A172 (cell line): ENCODE results near the gene LHX6. TPM values are rescaled to one million over a fixed set of nuclear protein-coding genes. Genes with fewer than 3 reads are reported as not detected.

Source experiments
- DNase-seq: peaks from one replicate; pipeline ENCODE4 v3.0.0-alpha.2; 2015; ENCODE audit warnings: low spot score
- total RNA-seq: library from RNA; depleted of rRNA; stranded (reverse); fragments of >200 nt; shearing (Covaris generic); gene quantifications from 2 replicates; pipeline ENCODE4 v1.2.3, GENCODE V29; 2014

The LHX6 gene
- total RNA-seq, 1 experiment from 2014 or later = 2.2 TPM

- no peak for DNase-seq
Observed at GRCh38 chr9:122192261-122192875, 36.4 kb downstream of the LHX6 start.

GRCh38 chr9:122191584-122191983 lies 37.2 kb downstream of the LHX6 start:
- no peak for DNase-seq

GRCh38 chr9:122190597-122191381 lies 38.0 kb downstream of the LHX6 start:
- no peak for DNase-seq

GRCh38 chr9:122188369-122188768 lies 40.4 kb downstream of the LHX6 start:
- no peak for DNase-seq

GRCh38 chr9:122186777-122187470 lies 41.8 kb downstream of the LHX6 start:
- DNase-seq = no peak

- no peak for DNase-seq
Observed at GRCh38 chr9:122186301-122186700, 42.5 kb downstream of the LHX6 start.

- no peak for DNase-seq
Observed at GRCh38 chr9:122184551-122184950, 44.2 kb downstream of the LHX6 start.

GRCh38 chr9:122183501-122183900 lies 45.3 kb downstream of the LHX6 start:
- no peak for DNase-seq

- DNase-seq = peak; percentile 93
Observed at GRCh38 chr9:122180633-122181032, 48.1 kb downstream of the LHX6 start.

- peak; percentile 75 for DNase-seq
Observed at GRCh38 chr9:122179690-122180074, 49.1 kb downstream of the LHX6 start.

GRCh38 chr9:122179054-122179689 lies 49.6 kb downstream of the LHX6 start:
- DNase-seq = no peak

- no peak for DNase-seq
Observed at GRCh38 chr9:122176916-122177315, 51.8 kb downstream of the LHX6 start.

- DNase-seq = no peak
Observed at GRCh38 chr9:122173670-122174069, 55.1 kb downstream of the LHX6 start.

GRCh38 chr9:122172131-122172530 lies 56.6 kb downstream of the LHX6 start:
- no peak for DNase-seq

GRCh38 chr9:122168356-122168755 lies 60.4 kb downstream of the LHX6 start:
- no peak for DNase-seq

- DNase-seq = no peak
Observed at GRCh38 chr9:122164286-122164685, 64.5 kb downstream of the LHX6 start.

GRCh38 chr9:122162415-122162814 lies 66.3 kb downstream of the LHX6 start:
- no peak for DNase-seq

- no peak for DNase-seq
Observed at GRCh38 chr9:122159925-122160246, 68.9 kb downstream of the LHX6 start.

- DNase-seq = peak; percentile 96
Observed at GRCh38 chr9:122159026-122159924, 69.5 kb downstream of the LHX6 start, which contains the start of the genes MORN5 and NDUFA8. TSS of gene MORN5 (plus strand) at chr9:122159908. CDS start at chr9:122159973, 65 bp downstream. TSS of gene NDUFA8 (minus strand) at chr9:122159779. CDS start at chr9:122159677, 102 bp downstream.

- no peak for DNase-seq
Observed at GRCh38 chr9:122158202-122158601, 70.6 kb downstream of the LHX6 start.

- no peak for DNase-seq
Observed at GRCh38 chr9:122155796-122156195, 73.0 kb downstream of the LHX6 start.
